DMS153 (cell line): ENCODE data around the gene GPR137.

ENCODE experiments used
- DNase-seq: peaks from one replicate; lab custom pipeline; 2025; lab: John Stamatoyannopoulos, UW

The GPR137 gene

DNA sequence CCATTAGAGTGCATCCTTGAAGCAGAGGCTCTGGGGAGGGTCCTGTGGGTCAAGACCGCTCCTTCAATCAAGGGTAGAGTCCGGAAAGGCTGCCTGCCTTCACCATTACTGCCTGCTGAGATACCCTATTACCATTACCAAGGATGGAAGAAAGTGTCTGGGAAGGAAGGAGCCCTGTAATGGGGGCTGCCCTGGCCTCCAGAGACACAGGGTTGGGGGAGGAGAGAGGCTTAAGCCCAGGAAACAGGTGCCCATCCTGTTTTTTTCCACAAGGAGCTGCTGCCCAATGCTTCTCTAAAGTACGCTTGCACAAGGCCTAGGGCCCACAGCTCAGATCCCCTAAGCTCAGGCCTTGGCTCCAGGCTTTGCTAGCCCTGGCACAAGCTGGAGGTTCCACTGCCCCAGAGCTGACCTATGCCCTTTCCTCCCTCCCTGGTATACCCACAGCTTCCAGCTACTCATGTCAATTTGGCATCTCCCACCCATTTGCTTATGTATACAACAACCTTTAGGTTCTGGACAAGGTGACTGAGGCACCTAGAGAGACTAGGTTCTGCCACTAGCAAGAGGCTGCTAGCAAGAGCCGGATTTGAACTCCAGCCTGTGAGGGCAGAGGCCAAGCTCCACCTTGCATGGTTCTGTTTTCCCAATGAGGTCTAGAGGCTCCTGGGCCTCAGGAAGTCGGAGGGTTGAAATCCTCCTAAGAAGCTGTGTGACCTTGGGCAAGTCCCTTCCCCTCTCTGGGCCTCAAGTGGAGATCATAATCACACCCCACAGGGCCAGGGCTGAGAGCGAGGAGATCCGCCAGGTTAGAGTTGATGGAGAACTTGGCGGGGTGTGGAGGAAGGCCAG is 35.9 kb upstream of the GPR137 start:
- no peak for DNase-seq

DNA sequence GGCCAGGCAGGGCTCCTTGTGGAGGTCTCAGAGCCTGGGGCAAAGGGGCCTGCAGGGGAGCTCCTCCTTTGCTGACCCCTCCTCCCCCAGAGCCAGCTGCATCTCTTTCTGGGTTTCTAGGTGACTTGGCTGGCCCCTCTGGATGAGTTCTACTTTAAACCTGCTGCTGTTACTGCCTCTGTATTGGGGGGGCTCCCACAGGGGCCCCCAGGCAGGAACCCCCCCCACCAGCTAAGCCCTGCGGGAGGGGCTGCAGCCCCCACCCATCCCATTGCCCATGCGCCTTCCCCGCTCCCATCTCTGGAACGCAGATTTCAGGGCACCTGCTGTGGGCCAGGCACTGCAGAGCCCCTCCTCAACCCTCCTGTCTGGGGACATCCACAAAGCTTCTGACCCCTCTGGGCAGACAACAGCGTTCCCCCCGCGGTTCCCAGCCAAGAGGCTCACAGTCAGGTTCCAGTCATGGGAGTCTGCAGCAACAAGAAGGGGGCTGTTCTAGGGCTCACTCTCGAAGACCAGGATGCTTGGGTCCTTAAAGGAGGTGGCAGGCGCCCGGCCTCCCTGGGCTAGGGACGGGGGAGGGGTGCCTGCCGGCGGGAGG is 35.1 kb upstream of the GPR137 start:
- no peak for DNase-seq

DNA sequence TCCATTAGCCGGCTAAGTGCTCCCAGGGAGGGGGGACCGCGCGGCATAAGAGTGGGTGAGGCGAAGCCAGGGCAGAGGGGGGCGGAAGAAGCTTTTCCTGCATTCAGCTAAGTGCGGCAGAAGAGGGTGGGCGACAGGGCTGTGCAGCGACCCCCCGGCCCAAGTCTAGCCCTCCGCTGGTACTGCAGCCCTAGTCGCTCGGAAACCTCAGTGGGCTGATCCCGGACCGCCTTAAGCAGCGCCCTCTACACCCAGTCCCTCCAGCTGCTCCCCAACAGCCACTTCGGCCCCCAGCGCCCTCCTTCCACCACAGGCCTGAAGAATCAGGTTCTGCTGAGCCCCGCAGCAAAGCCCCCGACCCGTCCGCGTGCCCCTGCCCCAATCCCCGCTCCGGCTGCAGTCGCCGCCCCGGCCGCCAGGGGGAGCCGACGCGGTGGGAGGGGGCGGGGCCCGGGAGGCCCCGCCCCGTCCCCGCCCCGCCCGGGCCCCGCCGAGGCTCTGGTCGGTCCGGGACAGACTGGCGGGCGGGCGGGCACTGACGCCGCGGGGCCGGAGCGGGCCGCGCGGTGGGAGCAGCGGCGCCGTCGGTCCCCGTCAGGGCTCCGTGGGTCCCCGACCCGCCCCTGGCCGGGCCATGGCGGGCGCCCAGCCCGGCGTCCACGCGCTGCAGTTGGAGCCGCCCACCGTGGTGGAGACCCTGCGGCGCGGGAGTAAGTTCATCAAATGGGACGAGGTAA is 34.5 kb upstream of the GPR137 start, which contains the start of gene PLCB3:
TSS of gene PLCB3 (plus strand) at position 515 of the 737 bp plus-strand sequence. CDS start at position 635, 120 bp downstream.
- no peak for DNase-seq

DNA sequence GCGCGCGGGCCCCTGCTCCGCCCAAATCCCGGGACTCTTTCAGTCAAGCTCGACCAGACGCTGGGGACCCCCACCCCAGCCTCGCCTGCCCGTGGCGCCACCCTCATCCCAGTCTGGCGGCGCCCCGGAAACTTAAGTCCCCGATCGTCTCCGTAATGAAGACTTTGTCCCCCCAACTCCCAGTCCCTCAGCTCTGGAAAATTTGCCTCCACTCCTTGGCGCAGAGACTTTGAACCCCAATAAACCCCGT is 34.0 kb upstream of the GPR137 start:
- DNase-seq: no peak

DNA sequence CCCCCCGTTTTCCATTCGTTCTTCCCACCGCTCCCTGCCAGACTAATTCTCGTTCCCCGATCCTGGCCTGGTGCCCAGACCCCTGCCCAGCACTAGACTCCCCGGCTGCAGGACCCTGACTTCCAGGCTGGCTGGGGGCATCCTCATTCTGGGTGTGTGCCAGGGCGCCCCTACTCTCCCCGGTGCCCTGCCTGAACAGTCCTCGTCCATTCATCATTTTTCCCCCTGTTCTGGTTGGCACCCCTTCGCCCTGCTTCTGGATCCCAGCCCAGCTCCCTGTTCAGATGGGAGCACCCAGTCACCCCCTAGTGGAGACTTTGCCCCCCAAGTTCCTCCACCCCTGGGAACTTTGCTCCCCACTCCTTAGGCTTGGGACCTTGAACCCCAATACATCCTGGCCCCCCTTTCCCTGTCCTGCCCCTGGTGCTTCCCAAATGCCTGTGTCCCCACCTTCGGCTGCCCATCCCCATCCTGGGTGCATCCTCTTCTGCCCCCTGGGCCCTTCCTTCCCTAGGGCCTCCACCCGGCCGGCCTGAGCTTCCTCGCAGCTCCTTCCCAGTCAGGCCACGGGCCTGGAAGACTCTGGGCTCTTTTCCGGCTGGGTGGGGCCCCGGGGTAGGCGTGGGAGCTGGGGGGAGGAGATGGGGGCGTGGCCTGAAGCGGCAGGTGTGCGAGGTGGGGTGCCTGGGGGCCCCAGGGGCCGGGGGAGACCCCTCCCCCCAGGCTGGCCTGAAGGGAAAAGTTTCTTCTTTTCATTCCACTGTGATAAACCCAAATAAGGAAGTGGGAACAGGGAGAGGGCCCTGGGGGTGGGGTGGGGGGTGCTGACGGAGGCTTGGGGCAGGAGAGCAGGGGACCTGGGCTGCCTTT is 33.4 kb upstream of the GPR137 start:
- no peak for DNase-seq

DNA sequence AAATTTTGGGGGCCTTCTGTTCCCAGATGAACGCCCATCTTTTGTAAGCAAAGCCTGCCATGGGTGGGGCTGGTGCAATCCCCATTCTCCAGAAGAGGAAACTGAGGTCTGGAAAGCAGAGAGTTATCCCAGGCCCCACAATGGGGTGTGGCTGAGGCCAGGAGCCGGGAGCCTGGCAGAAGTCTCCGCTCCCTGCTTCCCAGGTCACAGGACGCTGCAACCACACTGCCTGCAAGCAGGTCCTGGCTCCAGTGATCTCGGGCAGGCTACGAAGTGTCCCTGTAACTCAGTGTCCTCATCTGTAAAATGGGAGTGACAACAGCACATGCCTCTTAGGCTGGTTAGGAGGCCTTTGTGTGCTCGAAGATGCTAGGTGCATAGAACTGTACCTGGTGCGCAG is 32.6 kb upstream of the GPR137 start:
- no peak for DNase-seq

DNA sequence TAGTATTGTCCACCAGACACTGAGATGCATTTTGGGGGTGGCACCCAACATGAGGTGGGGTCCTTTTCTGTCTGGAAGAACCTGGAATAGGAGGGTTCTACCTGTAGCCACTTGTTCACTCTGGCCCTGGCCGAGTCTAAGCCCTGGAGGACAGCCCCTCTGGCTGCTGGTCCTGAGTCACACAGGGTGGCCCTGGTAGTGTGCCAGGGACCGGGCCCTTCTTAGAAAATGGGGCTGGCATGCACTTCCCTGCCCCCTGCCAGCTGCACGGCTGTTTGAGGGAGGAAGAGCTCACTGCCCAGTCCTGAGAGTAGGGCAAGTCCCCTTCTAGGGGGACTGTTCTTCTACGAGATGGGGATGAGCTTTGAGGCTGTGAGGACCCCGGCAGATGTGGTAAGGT is 32.2 kb upstream of the GPR137 start:
- DNase-seq: no peak

DNA sequence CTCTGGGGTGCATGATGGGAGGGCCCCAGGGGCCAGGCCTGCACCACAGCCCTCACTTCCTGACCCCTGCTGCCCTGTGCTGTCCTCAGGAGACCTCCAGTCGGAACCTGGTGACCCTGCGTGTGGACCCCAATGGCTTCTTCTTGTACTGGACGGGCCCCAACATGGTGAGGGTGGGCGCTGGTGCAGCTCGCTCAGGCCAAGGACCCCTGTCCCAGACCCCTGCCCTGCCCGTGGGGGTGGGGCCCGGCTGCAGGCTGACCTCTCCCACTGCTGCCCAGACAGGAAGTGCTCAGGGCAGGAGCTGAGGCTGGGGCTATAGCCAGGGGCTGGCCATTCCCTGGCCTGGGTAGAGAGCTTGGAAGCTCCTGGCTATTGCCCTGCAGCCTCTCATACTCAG is 31.3 kb upstream of the GPR137 start:
- no peak for DNase-seq

DNA sequence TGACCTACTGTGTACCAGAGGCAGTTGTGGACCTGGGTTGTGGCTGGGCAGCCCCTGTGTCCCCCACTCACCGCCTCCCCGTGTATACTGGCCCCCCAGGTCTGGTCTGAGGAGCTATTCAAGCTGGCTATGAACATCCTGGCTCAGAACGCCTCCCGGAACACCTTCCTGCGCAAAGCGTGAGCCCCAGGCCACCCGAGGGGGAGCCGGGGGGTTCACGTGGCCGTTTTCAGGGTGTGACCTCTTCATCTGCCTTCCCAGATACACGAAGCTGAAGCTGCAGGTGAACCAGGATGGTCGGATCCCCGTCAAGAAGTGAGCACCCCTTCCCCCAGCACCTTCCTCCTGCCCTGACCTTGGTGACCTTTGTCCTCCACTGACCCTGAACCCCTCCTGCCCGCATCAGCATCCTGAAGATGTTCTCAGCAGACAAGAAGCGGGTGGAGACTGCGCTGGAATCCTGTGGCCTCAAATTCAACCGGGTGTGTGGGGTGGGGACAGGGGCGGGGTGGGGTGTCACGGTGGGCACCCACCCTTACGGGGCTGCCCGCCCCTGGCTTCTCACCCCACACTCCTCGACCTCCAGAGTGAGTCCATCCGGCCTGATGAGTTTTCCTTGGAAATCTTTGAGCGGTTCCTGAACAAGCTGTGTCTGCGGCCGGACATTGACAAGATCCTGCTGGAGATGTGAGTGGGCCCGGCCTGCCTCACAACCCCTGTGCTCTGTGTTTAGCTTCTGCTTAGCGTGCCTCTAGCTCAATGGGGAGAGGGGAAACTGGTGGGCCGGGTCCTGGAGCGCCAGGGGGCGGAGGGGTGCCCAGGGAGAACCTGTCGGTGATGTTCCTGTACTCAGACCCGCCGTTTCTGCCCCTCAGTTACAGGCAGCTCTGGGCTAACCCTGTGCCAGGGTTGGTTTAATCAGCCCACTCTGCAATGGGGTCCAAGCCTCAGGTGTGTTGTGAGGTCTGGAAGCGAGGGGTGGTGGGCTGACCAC is 30.2 kb upstream of the GPR137 start:
- DNase-seq: no peak

DNA sequence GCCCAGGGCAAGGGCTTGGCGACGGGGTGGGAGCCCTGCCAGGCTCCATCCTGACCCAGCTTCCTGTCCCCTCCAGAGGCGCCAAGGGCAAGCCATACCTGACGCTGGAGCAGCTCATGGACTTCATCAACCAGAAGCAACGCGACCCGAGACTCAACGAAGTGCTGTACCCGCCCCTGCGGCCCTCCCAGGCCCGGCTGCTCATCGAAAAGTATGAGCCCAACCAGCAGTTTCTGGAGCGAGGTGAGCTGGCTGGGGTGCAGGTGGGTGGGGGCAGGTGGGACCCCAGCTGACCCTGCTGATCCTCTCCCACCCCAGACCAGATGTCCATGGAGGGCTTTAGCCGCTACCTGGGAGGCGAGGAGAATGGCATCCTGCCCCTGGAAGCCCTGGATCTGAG is 29.3 kb upstream of the GPR137 start:
- no peak for DNase-seq

DNA sequence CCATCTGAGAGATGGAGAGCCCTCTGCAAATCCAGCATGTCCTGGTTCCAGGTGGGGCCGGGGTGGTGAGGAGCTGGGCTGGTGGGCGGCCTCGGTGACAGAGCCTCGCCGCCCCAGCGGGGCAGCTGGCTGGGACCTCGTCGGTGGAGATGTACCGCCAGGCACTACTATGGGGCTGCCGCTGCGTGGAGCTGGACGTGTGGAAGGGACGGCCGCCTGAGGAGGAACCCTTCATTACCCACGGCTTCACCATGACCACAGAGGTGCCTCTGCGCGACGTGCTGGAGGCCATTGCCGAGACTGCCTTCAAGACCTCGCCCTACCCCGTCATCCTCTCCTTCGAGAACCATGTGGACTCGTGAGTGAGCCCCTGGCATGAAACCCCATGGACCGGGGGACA is 27.3 kb upstream of the GPR137 start:
- no peak for DNase-seq

DNA sequence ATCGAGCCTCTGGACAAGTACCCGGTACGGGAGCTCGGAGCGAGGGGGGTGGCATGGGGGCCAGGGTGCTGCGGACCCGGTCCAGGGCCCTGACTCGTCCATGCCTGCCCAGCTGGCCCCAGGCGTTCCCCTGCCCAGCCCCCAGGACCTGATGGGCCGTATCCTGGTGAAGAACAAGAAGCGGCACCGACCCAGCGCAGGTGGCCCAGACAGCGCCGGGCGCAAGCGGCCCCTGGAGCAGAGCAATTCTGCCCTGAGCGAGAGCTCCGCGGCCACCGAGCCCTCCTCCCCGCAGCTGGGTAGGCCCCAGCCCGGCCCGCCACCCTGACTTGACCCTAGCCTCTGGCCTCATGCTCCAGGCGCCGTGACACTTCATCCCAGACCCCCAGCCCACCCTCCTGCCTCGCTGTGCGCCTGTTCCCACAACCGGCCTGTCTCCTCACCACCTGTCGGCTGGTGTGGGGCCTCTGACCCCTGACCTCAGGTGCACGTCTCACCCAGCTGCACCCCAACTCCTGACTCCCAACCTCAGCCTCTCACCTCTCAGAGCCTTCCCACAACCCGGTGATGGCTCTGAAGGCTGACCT is 26.6 kb upstream of the GPR137 start:
- DNase-seq: no peak

DNA sequence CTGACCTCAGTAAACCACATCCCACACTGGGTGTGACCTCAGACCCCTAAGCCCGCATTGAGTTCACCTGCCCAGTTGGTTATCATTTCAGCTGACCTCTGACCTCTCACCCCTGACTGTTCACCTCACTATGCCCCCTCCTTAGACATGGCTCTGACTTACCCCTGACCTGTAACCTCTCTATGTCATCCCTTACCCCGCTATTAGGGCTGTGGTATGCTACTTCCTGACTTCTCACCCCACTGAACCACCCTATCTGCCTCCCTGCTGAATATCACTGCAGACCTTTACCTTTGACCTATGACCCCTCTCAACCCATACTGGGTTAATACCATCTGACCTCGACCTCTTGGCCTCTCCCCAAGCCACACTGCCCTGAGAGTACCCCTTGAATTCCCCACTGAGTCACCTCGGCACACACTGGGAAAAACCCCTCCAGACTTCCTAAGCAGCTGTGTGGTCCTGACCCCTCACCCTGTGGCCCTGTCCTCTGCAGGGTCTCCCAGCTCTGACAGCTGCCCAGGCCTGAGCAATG is 26.0 kb upstream of the GPR137 start:
- no peak for DNase-seq

DNA sequence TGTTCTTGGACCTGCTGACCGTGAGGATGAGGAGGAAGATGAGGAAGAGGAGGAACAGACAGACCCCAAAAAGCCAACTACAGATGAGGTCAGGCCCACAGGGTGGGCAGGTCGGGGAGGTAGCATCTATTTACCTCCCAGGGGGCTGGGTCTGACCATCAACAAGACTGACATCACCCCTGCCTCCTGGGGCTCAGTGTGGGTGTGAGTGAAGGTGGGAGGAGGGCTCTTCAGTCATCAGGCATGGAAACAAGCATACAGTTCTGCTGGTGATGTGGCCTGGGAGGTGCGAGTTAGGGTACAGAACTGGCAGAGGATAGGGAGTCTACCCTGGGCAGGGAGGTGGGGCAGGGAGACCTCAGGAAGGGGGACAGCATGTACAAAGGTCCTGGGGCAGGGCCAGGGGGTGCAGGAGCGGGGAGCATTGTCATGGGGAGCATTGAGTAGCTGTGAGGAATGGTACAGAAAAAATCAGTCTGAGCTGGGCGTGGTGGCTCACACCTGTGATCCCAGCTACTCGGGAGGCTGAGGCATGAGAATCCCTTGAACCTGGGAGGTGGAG is 25.4 kb upstream of the GPR137 start:
- no peak for DNase-seq

DNA sequence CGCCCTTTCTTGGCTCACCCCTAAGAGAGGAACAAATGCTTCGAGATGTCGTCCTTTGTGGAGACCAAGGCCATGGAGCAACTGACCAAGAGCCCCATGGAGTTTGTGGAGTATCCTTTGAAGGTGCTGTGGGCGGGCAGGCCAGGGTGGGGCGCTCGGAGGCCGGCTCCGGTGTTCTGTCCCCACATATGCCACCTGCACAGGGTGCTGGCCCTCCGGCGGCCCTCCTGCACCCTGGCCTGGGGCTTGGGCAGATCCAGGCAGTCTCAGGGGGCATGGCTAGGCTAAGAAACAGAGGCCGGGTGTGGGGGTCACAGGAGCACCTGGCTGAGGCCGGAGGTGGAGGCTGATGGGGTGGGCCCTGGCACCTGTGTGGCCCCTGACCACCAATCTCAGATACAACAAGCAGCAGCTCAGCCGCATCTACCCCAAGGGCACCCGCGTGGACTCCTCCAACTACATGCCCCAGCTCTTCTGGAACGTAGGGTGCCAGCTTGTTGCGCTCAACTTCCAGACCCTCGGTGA is 24.0 kb upstream of the GPR137 start:
- DNase-seq: no peak

DNA sequence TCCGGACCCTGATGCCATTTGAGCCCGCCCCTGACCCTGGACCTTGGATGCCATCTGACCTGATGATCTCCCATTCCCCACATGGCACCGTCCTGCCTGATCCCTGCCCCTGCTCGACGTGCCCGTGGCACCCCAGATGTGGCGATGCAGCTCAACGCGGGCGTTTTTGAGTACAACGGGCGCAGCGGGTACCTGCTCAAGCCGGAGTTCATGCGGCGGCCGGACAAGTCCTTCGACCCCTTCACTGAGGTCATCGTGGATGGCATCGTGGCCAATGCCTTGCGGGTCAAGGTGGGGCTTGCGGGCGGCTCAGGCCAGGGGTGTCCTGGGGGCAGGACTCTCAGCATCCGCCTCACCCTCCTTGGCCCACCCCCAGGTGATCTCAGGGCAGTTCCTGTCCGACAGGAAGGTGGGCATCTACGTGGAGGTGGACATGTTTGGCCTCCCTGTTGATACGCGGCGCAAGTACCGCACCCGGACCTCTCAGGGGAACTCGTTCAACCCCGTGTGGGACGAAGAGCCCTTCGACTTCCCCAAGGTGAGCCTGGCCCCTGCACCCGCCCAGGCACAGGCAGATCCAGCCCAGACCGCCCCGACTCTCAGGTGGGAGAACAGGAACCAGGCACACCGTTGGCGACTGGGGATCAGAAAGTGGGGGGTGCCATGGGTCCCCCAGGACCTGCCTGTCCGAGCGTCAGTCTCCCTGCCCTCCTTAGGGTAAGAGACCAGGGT is 23.2 kb upstream of the GPR137 start:
- no peak for DNase-seq

DNA sequence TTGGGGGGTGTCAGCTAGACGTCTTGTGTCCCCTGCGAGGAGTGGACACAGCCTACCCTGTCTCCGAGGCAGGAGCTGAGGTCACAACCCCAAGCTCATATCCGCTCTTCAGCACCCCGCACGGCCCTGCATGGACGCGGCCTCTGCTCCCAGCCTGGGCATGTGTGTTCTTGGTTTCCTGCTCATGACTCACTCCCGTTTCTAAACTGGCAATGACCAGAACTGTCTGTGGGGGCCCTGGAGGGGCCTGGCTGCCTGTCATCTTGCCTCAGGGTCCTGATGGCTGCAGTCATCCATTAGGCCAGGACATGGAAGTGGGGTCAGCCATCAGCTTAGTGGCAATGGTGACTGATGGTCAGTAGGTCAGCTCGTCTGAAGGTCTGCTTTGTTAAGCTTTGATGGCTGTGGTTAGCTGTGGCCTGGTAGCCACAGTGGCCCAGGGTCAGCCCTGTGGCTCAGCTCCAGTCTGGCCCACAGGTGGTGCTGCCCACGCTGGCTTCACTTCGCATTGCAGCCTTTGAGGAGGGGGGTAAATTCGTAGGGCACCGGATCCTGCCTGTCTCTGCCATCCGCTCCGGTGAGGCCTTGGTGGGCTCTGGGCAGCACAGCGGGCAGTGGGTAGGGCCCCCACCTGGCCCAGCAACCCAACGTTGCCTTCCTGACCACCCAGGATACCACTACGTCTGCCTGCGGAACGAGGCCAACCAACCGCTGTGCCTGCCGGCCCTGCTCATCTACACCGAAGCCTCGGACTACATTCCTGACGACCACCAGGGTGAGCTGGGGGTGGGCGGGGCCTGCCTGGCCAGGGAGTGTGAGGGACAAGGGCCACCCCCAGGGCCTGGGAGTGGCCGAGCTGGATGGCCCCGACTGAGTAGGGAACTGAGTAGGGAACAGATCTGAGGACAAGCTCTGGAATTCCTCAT is 22.4 kb upstream of the GPR137 start:
- no peak for DNase-seq

DNA sequence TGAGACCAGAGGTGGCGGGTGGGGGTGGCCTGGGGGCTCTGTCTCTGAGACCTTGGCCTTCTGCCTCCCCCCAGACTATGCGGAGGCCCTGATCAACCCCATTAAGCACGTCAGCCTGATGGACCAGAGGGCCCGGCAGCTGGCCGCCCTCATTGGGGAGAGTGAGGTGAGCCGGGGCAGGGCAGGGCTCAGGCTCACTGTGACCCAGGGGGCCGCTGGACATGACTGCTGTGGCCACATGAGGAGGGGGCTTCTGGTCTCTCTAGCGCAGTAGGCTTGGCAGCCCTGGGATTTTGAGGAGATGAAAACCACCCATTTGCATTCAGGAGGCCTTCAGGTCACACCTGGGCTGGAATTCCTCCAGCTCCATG is 21.7 kb upstream of the GPR137 start:
- DNase-seq: no peak
